Duodenal mucosa (tissue), 2 donors: ENCODE data around the gene HEATR9.

Experiments
- H3K27ac ChIP-seq: one replicate; pipeline ENCODE4 v1.7.0; 2013; ENCODE audit warnings: low read depth, low read length
- H3K27me3 ChIP-seq, 2 donors: one replicate each; pipeline ENCODE4 v1.7.0; 2013; ENCODE audit warnings: low read length in 2 of 2, control low read depth in 1 of 2; ENCODE audit not compliant: insufficient read depth in 2 of 2, control insufficient read depth in 1 of 2
- H3K36me3 ChIP-seq, 2 donors: one replicate each; pipeline ENCODE4 v1.7.0; 2013; ENCODE audit warnings: low read length in 2 of 2, control low read depth in 1 of 2; ENCODE audit not compliant: insufficient read depth in 2 of 2, control insufficient read depth in 1 of 2
- H3K4me1 ChIP-seq, 2 donors: one replicate each; pipeline ENCODE4 v1.7.0; 2013; ENCODE audit warnings: low read length in 2 of 2, control low read depth in 1 of 2; ENCODE audit not compliant: insufficient read depth in 2 of 2, control insufficient read depth in 1 of 2
- H3K4me3 ChIP-seq, 2 donors: one replicate each; pipeline ENCODE4 v1.7.0; 2013; ENCODE audit warnings: low read length in 2 of 2, low read depth in 1 of 2
- H3K9ac ChIP-seq, 2 donors: one replicate each; pipeline ENCODE4 v1.7.0; 2013; ENCODE audit warnings: low read length in 2 of 2, low read depth in 1 of 2
- H3K9me3 ChIP-seq, 2 donors: one replicate each; pipeline ENCODE4 v1.7.0; 2013; ENCODE audit warnings: low read length in 2 of 2, control low read depth in 1 of 2; ENCODE audit not compliant: control insufficient read depth in 1 of 2

Gene HEATR9

DNA sequence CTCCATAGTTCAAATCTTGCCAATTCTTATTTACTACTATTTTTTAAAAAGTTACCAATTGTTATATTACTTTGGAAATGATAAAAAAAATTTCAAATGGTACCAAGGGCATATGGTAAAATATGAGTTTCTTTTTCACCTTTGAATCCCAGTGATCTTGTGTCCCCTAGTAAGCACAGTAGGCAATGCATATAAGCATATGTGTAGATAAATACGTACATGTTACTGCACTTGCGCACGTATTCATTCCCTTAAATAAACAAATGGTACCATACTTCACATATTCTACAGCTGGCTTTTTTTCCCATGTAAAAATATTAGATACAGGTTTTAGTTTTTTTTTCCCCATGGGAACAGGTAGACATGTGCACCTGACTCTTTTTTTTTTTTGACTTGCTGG lies 27.6 kb downstream of the HEATR9 start:
- no peaks in the 10 kb centered on the region for H3K27me3 ChIP-seq
- no peak overlapping the region for H3K4me3 ChIP-seq
- H3K9me3 ChIP-seq: no peaks in the 10 kb centered on the region
- no peaks in the 10 kb centered on the region for H3K4me1 ChIP-seq
- no peak overlapping the region for H3K27ac ChIP-seq
- peaks cover 50 to 90% of the 10 kb centered on the region in 2 donors for H3K36me3 ChIP-seq
- no peak overlapping the region for H3K9ac ChIP-seq

DNA sequence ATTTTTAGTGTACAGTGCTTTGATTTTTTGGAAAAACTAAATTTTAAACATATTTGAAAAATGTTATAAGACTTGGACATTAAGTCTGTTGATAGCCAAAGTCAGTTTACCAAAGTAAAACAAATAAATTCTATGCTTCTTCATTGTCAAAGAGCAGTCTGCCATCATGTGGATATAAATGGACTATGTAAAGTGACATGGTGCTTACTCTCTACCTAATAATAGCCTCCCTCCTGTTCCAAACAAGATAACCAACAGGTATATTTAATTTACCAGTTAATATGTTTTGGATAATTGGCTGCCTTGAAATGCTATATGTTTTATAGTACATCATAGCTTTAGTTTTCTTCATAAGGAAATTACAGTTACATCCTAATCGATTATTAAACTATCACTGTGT lies 43.5 kb downstream of the HEATR9 start:
- Histone ChIP-seq H3K36me3 (peaks cover 22 to 67% of the 10 kb centered on the region in 2 donors), H3K27me3 (no peaks in the 10 kb centered on the region), H3K4me3 (no peak overlapping the region)

DNA sequence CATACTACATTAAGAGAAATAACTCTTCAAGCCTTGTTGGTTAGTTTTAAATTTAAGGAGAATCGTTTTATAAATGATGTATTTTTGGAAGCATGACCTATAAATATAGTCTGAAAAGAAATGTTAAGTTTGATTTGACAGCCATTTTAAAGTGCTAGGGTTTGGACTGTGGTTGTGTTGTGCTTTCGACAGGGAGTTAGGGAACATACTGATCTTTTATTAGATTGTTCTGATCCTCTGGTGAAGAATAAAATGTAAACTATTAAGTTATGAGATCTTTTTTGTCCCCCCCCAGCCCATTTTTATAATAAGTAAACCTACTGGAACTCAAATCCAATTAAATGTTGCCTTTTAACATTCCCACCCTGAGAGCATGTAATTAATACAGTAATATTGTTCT lies 47.4 kb downstream of the HEATR9 start:
- Histone ChIP-seq H3K9ac (no peak overlapping the region), H3K4me3 (no peak overlapping the region), H3K36me3 (peaks cover 18 to 74% of the 10 kb centered on the region in 2 donors), H3K27ac (no peak overlapping the region), H3K27me3 (no peaks in the 10 kb centered on the region), H3K9me3 (no peaks in the 10 kb centered on the region), H3K4me1 (no peaks in the 10 kb centered on the region)

More for the DNA sequence above, 43.5 kb downstream of the HEATR9 start:
- Histone ChIP-seq H3K9ac (no peak overlapping the region), H3K9me3 (no peaks in the 10 kb centered on the region), H3K27ac (no peak overlapping the region), H3K4me1 (no peaks in the 10 kb centered on the region)

DNA sequence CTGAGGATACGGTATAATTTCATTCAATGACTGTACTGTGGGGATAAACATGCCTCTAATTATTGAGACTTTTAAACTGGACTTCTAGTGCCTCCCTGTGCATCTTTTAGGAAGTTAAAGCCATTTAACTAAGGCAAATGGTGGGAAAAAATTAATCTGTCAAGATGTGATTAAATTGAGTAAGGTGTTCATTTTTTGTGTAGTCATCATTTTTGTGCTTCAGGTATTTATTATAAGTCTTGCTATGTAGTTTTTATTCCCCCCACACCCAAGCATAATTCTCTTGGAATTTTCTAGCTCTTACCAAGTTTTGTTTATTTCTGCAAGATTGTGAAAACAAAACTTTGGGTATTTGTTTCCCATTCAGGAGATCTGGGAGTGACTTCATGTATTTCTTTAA lies 49.2 kb downstream of the HEATR9 start:
- no peaks in the 10 kb centered on the region for H3K9me3 ChIP-seq
- H3K9ac ChIP-seq: no peak overlapping the region
- no peak overlapping the region for H3K4me3 ChIP-seq
- H3K27ac ChIP-seq: no peak overlapping the region
- no peaks in the 10 kb centered on the region for H3K27me3 ChIP-seq
- peaks cover 18 to 57% of the 10 kb centered on the region in 2 donors for H3K36me3 ChIP-seq
- H3K4me1 ChIP-seq: no peaks in the 10 kb centered on the region

DNA sequence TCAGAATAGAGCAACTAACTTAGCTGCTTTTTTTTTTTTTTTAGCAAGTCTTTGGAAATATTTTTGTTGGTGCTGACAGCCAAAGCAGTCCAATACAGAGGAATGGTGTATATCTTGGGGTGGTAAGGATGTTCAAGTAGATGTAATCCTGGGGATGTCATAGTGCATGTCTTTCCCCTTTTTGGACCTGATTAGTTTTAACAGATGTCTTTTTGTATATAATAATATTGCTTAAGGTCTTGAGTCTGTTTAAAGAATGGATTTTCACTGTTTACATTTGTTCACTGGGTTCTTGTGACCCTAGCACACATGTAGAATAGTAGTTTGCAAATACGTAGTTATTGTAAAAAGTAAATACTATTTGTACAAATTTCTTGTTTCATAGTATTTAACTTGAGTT lies 51.5 kb downstream of the HEATR9 start:
- H3K27me3 ChIP-seq: no peaks in the 10 kb centered on the region
- H3K36me3 ChIP-seq: peaks cover 6 to 35% of the 10 kb centered on the region in 2 donors
- H3K27ac ChIP-seq: no peak overlapping the region
- no peak overlapping the region for H3K4me3 ChIP-seq
- H3K9me3 ChIP-seq: no peaks in the 10 kb centered on the region
- no peak overlapping the region for H3K9ac ChIP-seq
- peaks cover 0 to 3% of the 10 kb centered on the region in 2 donors for H3K4me1 ChIP-seq

DNA sequence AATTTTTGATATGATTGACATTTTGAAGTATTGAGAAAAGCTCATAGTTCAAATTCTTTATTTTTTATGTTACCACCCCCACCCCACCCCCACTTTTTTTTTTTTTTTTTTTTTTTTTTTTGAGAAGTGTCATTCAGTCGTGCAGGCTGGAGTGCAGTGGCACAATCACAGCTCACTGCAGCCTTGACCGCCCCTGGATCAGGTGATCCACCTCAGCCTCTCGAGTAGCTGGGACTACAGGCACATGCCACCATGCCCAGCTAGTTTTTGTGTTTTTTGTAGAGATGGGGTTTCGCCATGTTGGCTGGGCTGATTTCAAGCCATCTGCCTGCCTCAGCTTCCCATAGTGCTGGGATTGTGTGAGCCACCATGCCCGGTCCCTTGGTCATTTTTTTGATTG lies 52.0 kb downstream of the HEATR9 start:
- Histone ChIP-seq H3K9ac (no peak overlapping the region), H3K4me1 (peaks cover 4 to 7% of the 10 kb centered on the region in 2 donors), H3K36me3 (peaks cover 6 to 34% of the 10 kb centered on the region in 2 donors), H3K9me3 (no peaks in the 10 kb centered on the region), H3K27me3 (no peaks in the 10 kb centered on the region), H3K4me3 (no peak overlapping the region), H3K27ac (no peak overlapping the region)

DNA sequence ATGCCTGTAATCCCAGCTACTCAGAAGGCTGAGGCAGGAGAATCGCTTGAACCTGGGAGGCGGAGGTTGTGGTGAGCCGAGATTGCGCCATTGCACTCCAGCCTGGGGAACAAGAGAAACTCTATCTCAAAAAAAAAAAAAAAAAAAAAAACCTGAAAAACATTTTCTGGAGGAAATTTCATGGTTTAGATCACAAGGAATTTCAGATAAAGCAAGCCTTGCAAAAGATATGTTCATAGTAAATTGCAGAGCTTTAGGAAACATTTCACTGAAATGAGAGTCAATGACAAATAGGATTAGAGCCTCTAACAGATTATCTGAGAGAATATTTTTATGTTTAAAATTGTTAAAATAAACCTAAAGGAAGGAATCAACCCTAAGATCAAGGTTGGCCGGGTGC lies 56.2 kb downstream of the HEATR9 start:
- H3K9ac ChIP-seq: no peak overlapping the region
- peaks cover 24 to 28% of the 10 kb centered on the region in 2 donors for H3K4me1 ChIP-seq
- H3K4me3 ChIP-seq: no peak overlapping the region
- no peaks in the 10 kb centered on the region for H3K27me3 ChIP-seq
- H3K9me3 ChIP-seq: no peaks in the 10 kb centered on the region
- peaks cover 0 to 6% of the 10 kb centered on the region in 2 donors for H3K36me3 ChIP-seq
- H3K27ac ChIP-seq: no peak overlapping the region

DNA sequence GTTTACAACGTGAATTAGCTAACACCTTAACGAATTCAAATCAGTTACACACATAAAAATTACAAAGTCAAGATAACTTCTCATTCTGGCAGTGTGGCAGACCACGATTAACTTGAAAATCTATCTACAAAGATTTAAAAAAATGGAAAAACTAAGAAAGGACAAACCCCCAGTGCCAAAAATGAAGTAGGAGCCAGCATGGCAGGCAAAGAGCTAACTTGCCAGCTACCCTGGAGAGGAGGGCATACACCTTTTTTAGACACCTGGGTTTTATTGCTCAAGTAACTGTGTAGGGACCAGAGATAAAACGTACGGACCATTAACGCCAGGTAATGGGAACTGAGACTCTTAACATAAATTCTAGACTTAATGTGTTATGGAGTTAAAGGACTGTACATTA lies 56.9 kb downstream of the HEATR9 start:
- Histone ChIP-seq H3K4me1 (peaks cover 24 to 28% of the 10 kb centered on the region in 2 donors), H3K4me3 (no peak overlapping the region)

DNA sequence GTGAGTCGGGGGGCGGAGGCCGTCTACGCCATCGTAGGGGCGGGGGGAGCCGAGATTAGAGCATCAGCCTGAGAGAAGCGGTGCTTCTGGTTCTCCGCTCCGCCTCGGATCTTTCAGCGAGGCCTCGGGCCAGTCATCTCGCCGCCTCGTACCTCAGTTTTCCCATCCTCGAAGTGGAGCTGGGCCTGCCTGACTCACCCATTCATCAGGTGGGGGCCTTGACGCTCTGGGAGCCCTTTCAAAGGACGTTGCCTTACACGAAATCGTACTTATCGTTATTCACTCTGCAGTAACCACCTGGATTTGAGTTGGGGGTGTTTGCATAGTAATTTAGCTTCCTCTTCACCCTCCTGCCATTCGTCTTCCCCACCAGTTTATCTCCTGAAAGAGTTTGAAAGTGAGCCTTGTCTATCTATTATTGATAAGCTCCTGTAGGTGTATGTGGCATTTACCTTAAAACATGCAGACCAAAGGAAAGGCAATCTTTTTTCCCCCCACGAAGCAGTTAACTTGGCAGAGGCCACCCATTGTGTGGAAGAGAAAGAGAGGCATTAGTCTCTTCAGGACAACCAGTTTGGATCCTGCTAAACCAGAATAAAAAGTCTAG lies 58.7 kb downstream of the HEATR9 start:
- Histone ChIP-seq H3K9me3 (no peaks in the 10 kb centered on the region), H3K36me3 (no peaks in the 10 kb centered on the region), H3K4me3 (peak overlapping the region; percentile 87 to 96), H3K27me3 (no peaks in the 10 kb centered on the region), H3K9ac (peak overlapping the region; percentile 59 to 82), H3K27ac (peak overlapping the region; percentile 95), H3K4me1 (peaks cover 24 to 28% of the 10 kb centered on the region in 2 donors)

More for the DNA sequence above, 56.9 kb downstream of the HEATR9 start:
- Histone ChIP-seq H3K36me3 (no peaks in the 10 kb centered on the region), H3K9ac (no peak overlapping the region), H3K27ac (no peak overlapping the region), H3K27me3 (no peaks in the 10 kb centered on the region), H3K9me3 (no peaks in the 10 kb centered on the region)

DNA sequence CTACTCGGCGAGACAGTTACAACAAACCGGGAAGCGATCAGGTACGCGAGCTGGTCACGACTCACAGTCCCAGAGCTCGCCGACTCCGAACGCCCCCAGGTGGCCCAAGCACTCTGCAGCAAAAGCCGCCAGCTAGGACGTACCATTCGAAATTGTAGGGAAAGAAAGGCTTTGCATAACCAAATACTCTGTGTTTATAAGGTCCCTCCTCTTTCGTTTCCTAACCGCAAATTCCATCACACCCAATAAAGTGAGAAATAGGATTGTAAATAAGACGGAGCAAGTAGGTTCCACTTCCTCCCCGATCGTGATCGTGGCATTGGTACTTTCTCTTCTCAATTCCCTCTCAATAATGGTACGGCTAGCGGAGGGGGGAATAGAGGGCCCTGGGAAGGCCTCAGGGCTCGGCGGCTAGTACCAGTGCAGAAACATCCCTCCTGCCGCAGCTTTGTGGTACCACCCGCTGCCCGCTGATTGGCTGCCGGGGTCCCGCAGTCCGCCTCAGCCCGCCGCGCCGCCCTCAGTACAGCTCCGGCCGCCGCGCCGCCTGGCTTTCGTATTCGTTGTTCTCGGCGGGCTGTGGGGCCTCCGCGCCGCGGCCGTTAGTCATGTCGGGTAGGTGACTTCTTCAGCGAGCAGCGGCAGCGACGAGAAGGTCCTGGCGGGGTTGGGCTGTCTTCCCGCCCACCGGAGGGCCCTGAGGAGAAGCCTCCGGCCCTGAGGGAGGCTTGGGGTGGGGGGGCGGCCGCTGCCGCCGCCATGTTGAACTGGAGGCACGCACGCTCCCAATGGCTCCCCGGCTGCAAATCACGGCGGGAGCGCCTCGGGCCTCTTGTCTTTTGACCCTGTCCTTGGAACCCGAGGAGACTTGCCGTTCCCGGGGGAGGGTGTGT lies 59.5 kb downstream of the HEATR9 start, which contains the start of gene TAF15:
Gene TAF15, plus strand, starts transcription at position 523 of the 893 bp plus-strand sequence. Its CDS starts 86 bp downstream, at position 609.
- H3K27me3 ChIP-seq: no peaks in the 10 kb centered on the region

More for the DNA sequence above, 59.5 kb downstream of the HEATR9 start, which contains the start of gene TAF15:
- Histone ChIP-seq H3K9me3 (no peaks in the 10 kb centered on the region), H3K4me3 (peak within 1 kb of the TSS; percentile 87 to 96), H3K36me3 (no peaks in the 10 kb centered on the region), H3K27ac (peak within 1 kb of the TSS; percentile 95), H3K4me1 (peaks cover 24 to 28% of the 10 kb centered on the region in 2 donors), H3K9ac (peak within 1 kb of the TSS; percentile 68 to 82)
